Hippocampal formation (tissue), 2 donors: ENCODE data around the gene IRX1.

ENCODE experiments used
- DNase-seq, 2 donors: peaks; one replicate each; lab custom pipeline; 2025; lab: John Stamatoyannopoulos, UW

IRX1 gene

GRCh38 chr5:3595006-3595961 lies at the start of gene IRX1:
TSS of gene IRX1 (plus strand) at chr5:3595832. CDS start at chr5:3596106, 274 bp downstream.
- peak in 1 of 2 donors; percentile 10 for DNase-seq

DNA sequence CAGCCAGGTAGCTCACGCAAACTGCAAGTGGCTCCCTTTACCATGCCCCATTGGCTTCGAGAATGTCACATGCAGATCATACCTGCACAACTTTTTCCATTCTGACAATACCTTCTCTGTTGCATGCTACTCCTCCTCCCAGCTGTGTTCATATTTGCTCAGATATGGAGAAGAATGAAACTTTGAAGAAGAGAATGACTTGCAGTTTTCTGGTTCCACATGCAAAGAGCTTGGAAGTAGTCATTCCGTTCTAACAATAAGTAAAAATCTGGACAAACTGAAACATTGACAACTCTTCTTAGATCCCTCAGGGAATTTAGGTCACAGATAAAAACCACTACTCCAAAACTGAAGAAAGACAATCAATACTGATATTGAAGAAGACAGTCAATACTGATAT lies 49.6 kb upstream of the IRX1 start:
- no peak for DNase-seq

DNA sequence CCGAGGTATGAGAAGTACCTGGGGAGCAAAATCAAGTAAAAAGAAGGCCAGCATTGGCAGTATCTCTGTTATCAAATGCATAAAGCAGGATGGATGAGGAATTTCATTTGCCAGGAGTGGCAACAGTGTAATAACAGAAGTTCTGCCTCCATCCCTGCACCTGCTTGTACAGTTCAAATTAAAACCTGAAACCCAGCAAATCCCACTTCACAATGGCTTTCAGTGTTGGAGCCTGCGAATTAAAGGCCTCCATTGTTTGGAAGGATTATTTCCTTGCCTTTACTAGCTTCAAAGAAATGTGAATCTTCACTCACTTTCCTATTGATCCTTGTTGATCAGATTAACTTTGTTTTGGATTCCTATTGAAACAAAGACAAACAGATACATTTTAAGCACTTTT lies 31.5 kb upstream of the IRX1 start:
- no peak for DNase-seq

DNA sequence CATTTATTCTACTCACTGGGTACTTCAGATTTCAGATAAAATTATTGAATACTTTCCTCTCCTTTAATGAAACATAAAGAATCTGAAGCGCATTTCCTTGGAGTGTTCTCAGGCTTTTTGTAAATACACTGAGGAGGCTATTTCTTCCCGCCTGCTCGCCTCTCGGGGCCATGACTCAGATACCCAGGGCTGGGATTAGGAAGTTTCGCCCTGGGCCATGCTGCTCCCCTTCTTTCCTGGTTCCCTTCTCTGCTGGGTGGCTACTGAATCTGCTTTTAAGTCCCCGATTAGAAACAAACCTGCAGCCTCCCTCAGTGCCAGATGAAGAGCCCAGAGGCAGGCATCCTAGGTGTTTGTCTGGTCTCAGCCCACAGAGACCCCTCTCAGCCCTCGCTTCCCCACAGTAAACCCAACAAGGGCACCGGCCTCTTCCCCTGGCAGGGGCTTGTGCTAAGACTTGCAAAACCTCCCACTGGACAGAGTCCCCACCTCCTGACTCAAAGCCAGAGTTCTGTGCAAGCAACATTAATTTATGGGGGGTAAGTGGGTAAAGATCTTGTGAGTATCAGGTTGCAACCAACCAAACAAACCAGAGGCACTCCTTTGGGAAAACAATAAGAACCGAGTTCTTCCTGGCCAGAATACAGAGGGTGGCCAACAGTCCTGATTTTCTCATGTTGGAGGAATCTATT lies 30.7 kb upstream of the IRX1 start:
- no peak for DNase-seq

DNA sequence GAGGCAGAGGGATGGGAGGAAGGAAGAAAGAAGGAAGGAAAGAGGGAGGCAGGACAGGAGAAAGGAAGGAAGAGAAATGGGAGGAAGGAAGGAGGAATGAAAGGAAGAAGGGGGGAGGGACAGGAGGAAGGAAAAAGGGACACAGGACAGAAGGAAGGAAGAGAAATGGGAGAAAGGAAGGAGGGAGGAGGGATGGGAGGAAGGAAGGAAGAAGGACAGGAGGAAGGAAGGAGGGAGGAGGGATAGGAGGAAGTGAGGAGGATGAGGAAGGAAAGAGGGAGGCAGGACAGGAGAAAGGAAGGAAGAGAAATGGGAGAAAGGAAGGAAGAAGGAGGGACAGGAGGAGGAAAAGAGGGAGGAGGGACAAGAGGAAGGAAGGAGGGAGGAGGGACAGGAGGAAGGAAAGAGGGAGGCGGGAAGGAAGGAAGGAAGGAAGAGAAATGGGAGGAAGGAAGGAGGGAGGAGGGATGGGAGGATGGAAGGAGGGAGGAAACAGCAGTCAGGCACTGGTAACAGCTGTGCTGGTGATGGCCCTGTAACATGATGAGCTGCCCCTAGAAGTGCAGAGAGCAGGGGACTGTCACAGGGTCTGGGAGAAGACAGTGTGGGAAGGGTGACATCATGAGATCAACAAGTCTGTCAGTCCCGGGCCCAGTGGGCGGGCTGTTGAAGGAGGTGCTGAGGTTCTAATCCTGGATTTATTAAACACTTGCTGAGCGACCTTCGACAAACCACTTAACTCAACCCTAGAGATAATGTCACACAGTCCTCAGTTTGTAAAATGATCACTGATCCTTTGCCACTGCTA lies 10.7 kb upstream of the IRX1 start:
- DNase-seq, result no peak

GRCh38 chr5:3590161-3590966 lies 5.3 kb upstream of the IRX1 start:
- DNase-seq, result no peak

GRCh38 chr5:3590967-3591900 lies 4.4 kb upstream of the IRX1 start:
- no peak for DNase-seq

- DNase-seq, result no peak
These were observed 3.3 kb upstream of the IRX1 start for GRCh38 chr5:3592298-3592697.

- no peak for DNase-seq
These were observed 1.7 kb upstream of the IRX1 start for GRCh38 chr5:3593771-3594509.

GRCh38 chr5:3594510-3595005 lies 1.1 kb upstream of the IRX1 start:
- DNase-seq, result no peak

GRCh38 chr5:3596261-3596825 lies 711 bp downstream of the IRX1 start:
- no peak for DNase-seq

GRCh38 chr5:3596857-3597166 lies 1.2 kb downstream of the IRX1 start:
- no peak for DNase-seq

DNA sequence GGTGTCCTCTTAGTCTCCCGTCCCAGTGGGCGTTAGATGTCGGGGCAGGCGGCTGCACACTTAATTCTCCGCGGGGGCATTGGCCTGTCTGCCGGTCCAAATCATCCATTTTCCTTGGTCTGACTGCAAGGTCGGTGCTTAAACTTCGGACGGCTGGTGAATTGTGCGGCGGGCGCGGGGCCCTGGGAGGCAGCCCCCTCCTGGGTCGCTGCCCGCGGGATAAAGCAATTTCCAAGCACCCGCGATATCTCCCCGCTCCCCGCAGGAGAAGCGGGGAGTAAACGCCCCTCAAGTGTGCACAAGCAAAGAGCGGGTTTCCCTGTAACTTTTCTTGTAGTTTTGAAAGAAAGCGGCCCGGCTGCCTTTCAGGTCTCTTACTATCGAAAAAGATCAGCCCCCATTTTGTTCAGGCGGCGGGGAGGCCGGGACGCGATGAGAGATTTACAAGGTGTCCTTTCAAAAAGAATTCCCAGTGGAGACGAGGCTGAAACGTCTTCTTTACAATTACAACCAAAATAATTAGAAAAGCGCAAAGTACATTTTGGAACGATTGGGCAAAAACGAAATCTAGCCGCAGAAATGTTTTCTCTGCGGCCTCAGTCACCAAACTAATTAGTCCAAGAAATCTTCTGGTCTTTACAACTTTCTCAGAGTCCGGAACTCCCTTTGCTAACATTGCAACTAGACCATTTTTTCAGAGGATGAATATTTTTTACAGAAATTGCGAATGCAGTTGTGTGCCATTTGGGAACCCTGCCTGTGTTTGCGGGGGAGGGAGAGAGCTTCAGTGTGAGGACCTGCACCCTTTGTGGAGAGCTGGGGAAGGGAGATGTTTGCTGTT lies 1.8 kb downstream of the IRX1 start:
- no peak for DNase-seq

DNA sequence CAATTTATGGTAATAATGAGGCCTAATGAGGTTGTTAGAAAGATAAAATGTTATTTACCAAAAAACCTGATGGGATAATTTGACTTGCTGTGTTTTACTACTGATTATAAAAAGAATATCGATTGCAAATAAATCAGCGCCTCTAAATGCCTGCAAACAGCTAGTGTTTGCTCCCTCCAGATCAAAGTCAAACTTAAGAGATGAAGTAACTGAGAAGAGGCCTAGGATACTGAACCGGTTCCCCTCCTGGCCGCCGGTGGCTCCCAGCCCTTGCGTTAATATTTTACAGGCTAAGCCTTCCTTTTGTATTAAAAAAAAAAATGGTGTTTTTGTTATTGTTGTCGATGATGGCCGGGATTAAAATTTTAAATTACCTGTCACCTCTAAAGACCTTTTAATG lies 2.6 kb downstream of the IRX1 start:
- no peak for DNase-seq

- no peak for DNase-seq
These were observed 3.2 kb downstream of the IRX1 start for GRCh38 chr5:3598769-3599211.

- no peak for DNase-seq
These were observed 3.8 kb downstream of the IRX1 start for GRCh38 chr5:3599226-3600105.
